KG1 (cell line): ENCODE data around the gene TNFRSF1A.
"Not testable (repeated sequence)": the region's sequence is repeated elsewhere in the genome, so short reads cannot be mapped to it uniquely, and the experiment has no call there.

Experiments
- DNase-seq: peaks from one replicate; lab custom pipeline; 2025; lab: John Stamatoyannopoulos, UW

Gene TNFRSF1A

GRCh38 chr12:6302621-6303020 lies 39.3 kb downstream of the TNFRSF1A start:
- DNase-seq: no peak

- no peak for DNase-seq
Observed at GRCh38 chr12:6301721-6302120, 40.2 kb downstream of the TNFRSF1A start.

- no peak for DNase-seq
Observed at GRCh38 chr12:6297170-6297569, 44.7 kb downstream of the TNFRSF1A start.

- no peak for DNase-seq
Observed at GRCh38 chr12:6295094-6295811, 46.6 kb downstream of the TNFRSF1A start.

GRCh38 chr12:6294156-6295093 lies 47.5 kb downstream of the TNFRSF1A start:
- DNase-seq: no peak

GRCh38 chr12:6292606-6293005 lies 49.3 kb downstream of the TNFRSF1A start:
- DNase-seq: no peak

GRCh38 chr12:6289906-6290305 lies 52.0 kb downstream of the TNFRSF1A start:
- not testable (repeated sequence) for DNase-seq

GRCh38 chr12:6289081-6289480 lies 52.8 kb downstream of the TNFRSF1A start:
- not testable (repeated sequence) for DNase-seq

GRCh38 chr12:6288235-6288634 lies 53.6 kb downstream of the TNFRSF1A start:
- no peak for DNase-seq

- no peak for DNase-seq
Observed at GRCh38 chr12:6285532-6286306, 56.2 kb downstream of the TNFRSF1A start.

GRCh38 chr12:6285063-6285477 lies 56.8 kb downstream of the TNFRSF1A start:
- peak; percentile 24 for DNase-seq

- no peak for DNase-seq
Observed at GRCh38 chr12:6284273-6284672, 57.6 kb downstream of the TNFRSF1A start.

GRCh38 chr12:6282453-6282840 lies 59.4 kb downstream of the TNFRSF1A start:
- no peak for DNase-seq

GRCh38 chr12:6281081-6281809 lies 60.6 kb downstream of the TNFRSF1A start:
- DNase-seq: no peak

- DNase-seq: no peak
Observed at GRCh38 chr12:6280672-6281071, 61.2 kb downstream of the TNFRSF1A start.

- DNase-seq: no peak
Observed at GRCh38 chr12:6280053-6280469, 61.8 kb downstream of the TNFRSF1A start.

GRCh38 chr12:6279631-6280030 lies 62.2 kb downstream of the TNFRSF1A start:
- no peak for DNase-seq

- no peak for DNase-seq
Observed at GRCh38 chr12:6279256-6279628, 62.6 kb downstream of the TNFRSF1A start.
